ENCODE data around the gene PLEKHM3.

PLEKHM3 gene

GRCh38 chr2:207808119-207808518 lies 217.2 kb downstream of the PLEKHM3 start (continued):
- TF ChIP-seq ZNF248 (tag by site-specific recombination; IDR thresholded peaks at IDR 0.05) (no peak), ZFHX2 (tag by site-specific recombination; conservative IDR thresholded peaks at IDR 0.05) (no peak), ZNF221 (tag by site-specific recombination; IDR thresholded peaks at IDR 0.05; ENCODE audit: borderline replicate concordance) (no peak)

GRCh38 chr2:207807516-207807915 lies 217.8 kb downstream of the PLEKHM3 start:
- Histone ChIP-seq H3K4me1 (ENCODE audit: control insufficient read depth, insufficient read depth, low read length) (no peaks in the 10 kb centered on the region), H3K4me3 (ENCODE audit: low read depth, low read length) (no peak overlapping the region), H3K9me3 (ENCODE audit: control insufficient read depth, insufficient read depth, low read depth, low read length) (no peaks in the 10 kb centered on the region), H3K36me3 (ENCODE audit: control insufficient read depth in 2 of 2, insufficient read depth in 1 of 2, low read length in 2 of 2) (no peaks in the 10 kb centered on the region), H3K27ac (ENCODE audit: extremely low read depth, low read depth, low read length) (no peak overlapping the region)
- ChIA-PET CTCF (no interaction called here), POLR2A (no interaction called here)
- TF ChIP-seq ZNF311 (tag by site-specific recombination; IDR thresholded peaks at IDR 0.05; ENCODE audit: borderline replicate concordance): no peak
- no peak for TF ChIP-seq GLIS1 (tag by site-specific recombination; IDR thresholded peaks at IDR 0.05)
- TF ChIP-seq PRDM1 (tag by site-specific recombination; IDR thresholded peaks at IDR 0.05): 0 out of 2 replicates have a peak, but pooled peaks have one; percentile 19
- TF ChIP-seq ZNF580 (tag by site-specific recombination; IDR thresholded peaks at IDR 0.05): no peak

GRCh38 chr2:207805566-207806226 lies 219.6 kb downstream of the PLEKHM3 start:
- no peaks in the 10 kb centered on the region for H3K9me3 ChIP-seq (ENCODE audit: control insufficient read depth, insufficient read depth, low read depth, low read length)
- ChIA-PET CTCF (interaction anchor here (1.3 to 1.9 kb wide), 3 partner anchors 14 to 235 kb away, joined by 5 to 7 read pairs (median 5); no protein-coding TSS in a partner anchor), POLR2A (interaction anchor here (1.2 kb wide), 1 partner anchor 9 kb away, joined by 5 read pairs; no protein-coding TSS in a partner anchor)
- no peak for TF ChIP-seq ZNF658 (tag by site-specific recombination; IDR thresholded peaks at IDR 0.05)
- TF ChIP-seq ZNF600 (tag by site-specific recombination; IDR thresholded peaks at IDR 0.05): 0 out of 2 replicates have a peak, but pooled peaks have one; percentile 41
- TF ChIP-seq ZEB2 (tag by site-specific recombination; IDR thresholded peaks at IDR 0.05): no peak
- TF ChIP-seq ZNF549 (tag by site-specific recombination; IDR thresholded peaks at IDR 0.05): no peak
- 0 out of 2 replicates have a peak, but pooled peaks have one; percentile 39 for TF ChIP-seq SCRT1 (tag by site-specific recombination; IDR thresholded peaks at IDR 0.05; ENCODE audit: borderline replicate concordance)
- TF ChIP-seq ZNF366 (tag by site-specific recombination; conservative IDR thresholded peaks at IDR 0.05): peak; percentile 31; the same call in 1 of the 2 replicates
- TF ChIP-seq ZNF174 (tag by site-specific recombination; IDR thresholded peaks at IDR 0.05): no peak
- TF ChIP-seq ZNF585B (tag by site-specific recombination; IDR thresholded peaks at IDR 0.05): no peak
- peak; percentile 85 for TF ChIP-seq SCRT2 (tag by site-specific recombination; IDR thresholded peaks at IDR 0.05)
- TF ChIP-seq ZNF670 (tag by site-specific recombination; IDR thresholded peaks at IDR 0.05; ENCODE audit: low read depth): no peak
- TF ChIP-seq HOXD13 (CRISPR knock-in tag; IDR thresholded peaks at IDR 0.05; ENCODE audit: borderline replicate concordance): no peak
- TF ChIP-seq ZNF175 (tag by site-specific recombination; IDR thresholded peaks at IDR 0.05): no peak
- no peak overlapping the region for H3K27ac ChIP-seq (ENCODE audit: extremely low read depth, low read depth, low read length)
- peaks cover 6% of the 10 kb centered on the region; the same call in 1 of the 2 replicates for H3K4me1 ChIP-seq (ENCODE audit: control insufficient read depth, insufficient read depth, low read length)
- no peaks in the 10 kb centered on the region for H3K36me3 ChIP-seq (ENCODE audit: control insufficient read depth in 2 of 2, insufficient read depth in 1 of 2, low read length in 2 of 2)
- no peak overlapping the region for H3K4me3 ChIP-seq (ENCODE audit: low read depth, low read length)

- H3K36me3 ChIP-seq (ENCODE audit: control insufficient read depth in 2 of 2, insufficient read depth in 1 of 2, low read length in 2 of 2): no peaks in the 10 kb centered on the region
These were observed 222.7 kb downstream of the PLEKHM3 start for GRCh38 chr2:207802650-207803049.

More at GRCh38 chr2:207802650-207803049, 222.7 kb downstream of the PLEKHM3 start:
- Histone ChIP-seq H3K27ac (ENCODE audit: extremely low read depth, low read depth, low read length) (no peak overlapping the region), H3K4me1 (ENCODE audit: control insufficient read depth, insufficient read depth, low read length) (peaks cover 6% of the 10 kb centered on the region; the same call in 1 of the 2 replicates), H3K9me3 (ENCODE audit: control insufficient read depth, insufficient read depth, low read depth, low read length) (no peaks in the 10 kb centered on the region), H3K4me3 (ENCODE audit: low read depth, low read length) (no peak overlapping the region)
- ChIA-PET CTCF (no interaction called here), POLR2A (no interaction called here)
- TF ChIP-seq ZNF37A (tag by site-specific recombination; IDR thresholded peaks at IDR 0.05) (no peak), ZNF530 (tag by site-specific recombination; IDR thresholded peaks at IDR 0.05; ENCODE audit: low read depth) (no peak)
